CD14-positive monocyte (primary cell): ENCODE measurements around the gene GPR55. TPM values are rescaled to one million over a fixed set of nuclear protein-coding genes. Genes with fewer than 3 reads are reported as not detected.
"Not testable (repeated sequence)": the region's sequence is repeated elsewhere in the genome, so short reads cannot be mapped to it uniquely, and the experiment has no call there.

ENCODE experiments used
- DNase-seq, 3 donors: peaks; one replicate each; pipeline ENCODE4 v3.0.0-alpha.2; 2011 to 2022
- H2AFZ ChIP-seq: 2 replicates; pipeline ENCODE4 v1.6.0; 2012; ENCODE audit warnings: mild to moderate bottlenecking, low read depth, low read length, inconsistent platforms; ENCODE audit not compliant: insufficient read depth, poor library complexity, severe bottlenecking
- H3K27ac ChIP-seq, 2 donors: 1 replicate in 1 of 2; 2 replicates in 1 of 2; pipeline ENCODE4 v1.5.1; 2012 to 2013; ENCODE audit warnings: low read length in 2 of 2, control low read depth in 1 of 2, inconsistent platforms in 1 of 2, low read depth in 1 of 2, mild to moderate bottlenecking in 1 of 2
- H3K27me3 ChIP-seq, 2 donors: one replicate each; pipeline versions ENCODE4 v1.6.0 to v1.6.1; 2011 to 2013; ENCODE audit warnings: low read length in 2 of 2; ENCODE audit not compliant: control insufficient read depth in 2 of 2, insufficient read depth in 2 of 2
- H3K36me3 ChIP-seq, 2 donors: replicated peaks in 1 of 2; 1 replicate in 1 of 2; 2 replicates in 1 of 2; pipeline versions ENCODE4 v1.5.1 to v1.6.1; 2012 to 2013; ENCODE audit warnings: low read length in 2 of 2, control low read depth in 1 of 2, inconsistent platforms in 1 of 2, mild to moderate bottlenecking in 1 of 2; ENCODE audit not compliant: insufficient read depth in 2 of 2, control insufficient read depth in 1 of 2
- H3K4me1 ChIP-seq, 2 donors: 1 replicate in 1 of 2; 2 replicates in 1 of 2; pipeline versions ENCODE4 v1.5.1 to v1.6.1; 2012 to 2013; ENCODE audit warnings: low read length in 2 of 2, control low read depth in 1 of 2, inconsistent platforms in 1 of 2, mild to moderate bottlenecking in 1 of 2, moderate library complexity in 1 of 2; ENCODE audit not compliant: insufficient read depth in 2 of 2, control insufficient read depth in 1 of 2
- H3K4me2 ChIP-seq: replicated peaks from 2 replicates; pipeline ENCODE3; 2012; ENCODE audit warnings: low read length, moderate library complexity, mild to moderate bottlenecking; ENCODE audit not compliant: poor library complexity, severe bottlenecking; ENCODE audit errors: extremely low read depth
- H3K4me3 ChIP-seq, 3 experiments: fragments of 200-600 bp in 1 of 3; sonication (generic) in 1 of 3; replicated peaks in 1 of 3; 1 replicate in 2 of 3; 2 replicates in 1 of 3; pipeline ENCODE4 v1.5.1; 2011 to 2013; ENCODE audit warnings: low read length in 3 of 3, mild to moderate bottlenecking in 3 of 3, control low read depth in 2 of 3, low read depth in 2 of 3, inconsistent platforms in 1 of 3, moderate library complexity in 1 of 3
- H3K79me2 ChIP-seq: 2 replicates; pipeline ENCODE4 v1.6.0; 2012; ENCODE audit warnings: mild to moderate bottlenecking, control low read depth, inconsistent platforms, low read length, moderate library complexity; ENCODE audit not compliant: insufficient read depth
- H3K9ac ChIP-seq: 2 replicates; pipeline ENCODE4 v1.6.0; 2017; ENCODE audit warnings: low read length, mild to moderate bottlenecking; ENCODE audit not compliant: insufficient read depth, poor library complexity, severe bottlenecking
- H3K9me3 ChIP-seq, 2 donors: replicated peaks in 1 of 2; 1 replicate in 1 of 2; 2 replicates in 1 of 2; pipeline versions ENCODE4 v1.5.1 to v1.6.1; 2012 to 2013; ENCODE audit warnings: low read length in 2 of 2, control low read depth in 1 of 2; ENCODE audit not compliant: control insufficient read depth in 1 of 2, insufficient read depth in 1 of 2
- H4K20me1 ChIP-seq: 2 replicates; pipeline ENCODE4 v1.6.0; 2012; ENCODE audit warnings: mild to moderate bottlenecking, low read length, control low read depth, moderate library complexity; ENCODE audit not compliant: insufficient read depth
- H3K27ac Mint-ChIP-seq, 7 donors: one replicate each; pipeline ENCODE4 v1.8.0; 2020; ENCODE audit warnings: mild to moderate bottlenecking in 7 of 7, mixed read lengths in 7 of 7, moderate library complexity in 6 of 7, inconsistent platforms in 2 of 7
- H3K27me3 Mint-ChIP-seq, 3 donors: one replicate each; pipeline ENCODE4 v1.8.0; 2021 to 2022; ENCODE audit warnings: low read depth in 3 of 3, mild to moderate bottlenecking in 3 of 3, mixed read lengths in 3 of 3, moderate library complexity in 3 of 3, inconsistent platforms in 1 of 3
- H3K36me3 Mint-ChIP-seq, 2 donors: one replicate each; pipeline ENCODE4 v1.8.0; 2020; ENCODE audit warnings: mixed read lengths in 2 of 2, inconsistent platforms in 1 of 2, mild to moderate bottlenecking in 1 of 2
- H3K4me1 Mint-ChIP-seq: one replicate; pipeline ENCODE4 v1.8.0; 2020; ENCODE audit warnings: mild to moderate bottlenecking, mixed read lengths
- H3K4me3 Mint-ChIP-seq, 2 donors: one replicate each; pipeline ENCODE4 v1.8.0; 2020; ENCODE audit warnings: mild to moderate bottlenecking in 2 of 2, mixed read lengths in 2 of 2, moderate library complexity in 1 of 2
- H3K9me3 Mint-ChIP-seq, 7 donors: one replicate each; pipeline ENCODE4 v1.8.0; 2020 to 2022; ENCODE audit warnings: mixed read lengths in 7 of 7, mild to moderate bottlenecking in 6 of 7, moderate library complexity in 6 of 7, inconsistent platforms in 2 of 7
- WGBS: methylation state at CpG from one replicate; pipeline ENCODE4 v1.1.5; 2013; ENCODE audit warnings: missing lambda C conversion rate; ENCODE audit not compliant: insufficient coverage; 5-methylcytosine and 5-hydroxymethylcytosine counted together
- intact Hi-C, 2 donors: fragments of 100-400 bp; cut with micrococcal nuclease; formaldehyde crosslinking; loops; one replicate each; pipeline versions ENCODE4 v1.15.0 to v1.15.1; 2023
- polyA plus RNA-seq, 3 donors: library from polyadenylated mRNA; depleted of rRNA in 1 of 3; unstranded in 2 of 3; stranded (reverse) in 1 of 3; fragments of 300-500 nt in 2 of 3; fragments of >200 nt in 1 of 3; fragmentation: Illumina TruSeq in 2 of 3; gene quantifications; 1 replicate in 2 of 3; 2 replicates in 1 of 3; pipeline ENCODE4 v1.2.3, GENCODE V29; 2012 to 2021
- TF ChIP-seq, protein P1 (sequence below): fragments of 200-600 bp; IDR thresholded peaks from one replicate; pipeline ENCODE4 v1.8.0; 2022; ENCODE audit warnings: antibody characterized with exemption, mild to moderate bottlenecking

The GPR55 gene
- polyA plus RNA-seq, 3 donors, result 0.11 to 0.12 TPM; not detected in 1

DNA sequence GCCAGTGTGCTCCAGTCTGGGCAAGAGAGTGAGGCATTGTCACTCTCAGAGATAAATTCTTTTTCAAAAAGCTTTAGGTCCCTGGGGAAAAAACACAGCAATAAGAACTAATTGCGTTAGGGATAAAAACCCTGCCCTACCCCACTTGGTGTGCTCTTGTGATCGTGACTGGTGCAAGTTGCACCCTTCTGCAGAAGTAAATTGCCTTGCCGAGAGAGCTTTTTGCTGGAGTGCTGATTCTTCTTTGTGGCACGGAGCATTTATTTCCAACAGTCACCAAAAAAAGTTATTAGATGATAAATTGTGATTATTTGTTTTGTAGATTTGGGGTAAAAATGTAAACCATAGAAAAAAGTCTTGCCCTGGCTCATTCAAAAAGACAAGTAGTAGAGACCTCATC lies 12.3 kb upstream of the GPR55 start:
- Histone ChIP-seq H3K4me2 (no peak overlapping the region), H4K20me1 (no peaks in the 10 kb centered on the region), H3K4me3 (no peak overlapping the region), H3K9ac (no peak overlapping the region), H3K27me3 (no peaks in the 10 kb centered on the region), H3K27ac (no peak overlapping the region), H2AFZ (no peak overlapping the region), H3K9me3 (peaks cover 30 to 37% of the 10 kb centered on the region in 2 donors), H3K4me1 (peaks cover 12 to 14% of the 10 kb centered on the region in 2 donors), H3K36me3 (no peaks in the 10 kb centered on the region), H3K79me2 (no peaks in the 10 kb centered on the region)
- H3K4me1 Mint-ChIP-seq, result peaks cover 11% of the 10 kb centered on the region
- H3K27me3 Mint-ChIP-seq, result peaks cover 0 to 3% (median 0%) of the 10 kb centered on the region in 3 donors
- intact Hi-C loops, result no loop called here
- DNase-seq, result no peak
- no peaks in the 10 kb centered on the region for H3K36me3 Mint-ChIP-seq
- 100% methylated on average over 2 of the region's 4 CpGs for WGBS
- H3K27ac Mint-ChIP-seq, result no peak overlapping the region
- TF ChIP-seq, protein P1, sequence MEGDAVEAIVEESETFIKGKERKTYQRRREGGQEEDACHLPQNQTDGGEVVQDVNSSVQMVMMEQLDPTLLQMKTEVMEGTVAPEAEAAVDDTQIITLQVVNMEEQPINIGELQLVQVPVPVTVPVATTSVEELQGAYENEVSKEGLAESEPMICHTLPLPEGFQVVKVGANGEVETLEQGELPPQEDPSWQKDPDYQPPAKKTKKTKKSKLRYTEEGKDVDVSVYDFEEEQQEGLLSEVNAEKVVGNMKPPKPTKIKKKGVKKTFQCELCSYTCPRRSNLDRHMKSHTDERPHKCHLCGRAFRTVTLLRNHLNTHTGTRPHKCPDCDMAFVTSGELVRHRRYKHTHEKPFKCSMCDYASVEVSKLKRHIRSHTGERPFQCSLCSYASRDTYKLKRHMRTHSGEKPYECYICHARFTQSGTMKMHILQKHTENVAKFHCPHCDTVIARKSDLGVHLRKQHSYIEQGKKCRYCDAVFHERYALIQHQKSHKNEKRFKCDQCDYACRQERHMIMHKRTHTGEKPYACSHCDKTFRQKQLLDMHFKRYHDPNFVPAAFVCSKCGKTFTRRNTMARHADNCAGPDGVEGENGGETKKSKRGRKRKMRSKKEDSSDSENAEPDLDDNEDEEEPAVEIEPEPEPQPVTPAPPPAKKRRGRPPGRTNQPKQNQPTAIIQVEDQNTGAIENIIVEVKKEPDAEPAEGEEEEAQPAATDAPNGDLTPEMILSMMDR, result no peak
- peaks cover 13 to 44% (median 33%) of the 10 kb centered on the region in 7 donors for H3K9me3 Mint-ChIP-seq
- H3K4me3 Mint-ChIP-seq, result no peak overlapping the region

DNA sequence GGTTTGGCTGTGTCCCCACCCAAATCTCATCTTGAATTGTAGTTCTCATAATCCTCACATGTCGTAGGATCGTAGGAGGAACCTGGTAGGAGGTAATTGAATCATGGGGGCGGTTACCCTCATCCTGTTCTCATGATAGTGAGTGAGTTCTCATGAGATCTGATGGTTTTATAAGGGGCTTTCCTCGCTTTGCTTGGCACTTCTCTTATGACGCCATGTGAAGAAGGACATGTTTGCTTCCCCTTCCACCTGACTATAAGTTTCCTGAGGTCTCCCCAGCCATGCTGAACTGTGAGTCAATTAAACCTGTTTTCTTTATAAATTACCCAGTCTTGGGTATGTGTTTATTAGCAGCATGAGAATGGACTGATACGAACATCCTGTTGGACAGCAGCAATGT lies 11.2 kb upstream of the GPR55 start:
- peaks cover 22 to 23% of the 10 kb centered on the region in 2 donors for H3K4me1 ChIP-seq
- peaks cover 30 to 37% of the 10 kb centered on the region in 2 donors for H3K9me3 ChIP-seq
- H3K27me3 Mint-ChIP-seq, H3K4me3 ChIP-seq, H3K27ac Mint-ChIP-seq, intact Hi-C loops, H3K27ac ChIP-seq, DNase-seq, H2AFZ ChIP-seq, H3K4me2 ChIP-seq, H3K4me3 Mint-ChIP-seq, H3K27me3 ChIP-seq, H3K9ac ChIP-seq, H3K36me3 Mint-ChIP-seq, H4K20me1 ChIP-seq, H3K79me2 ChIP-seq, H3K36me3 ChIP-seq: not testable (repeated sequence)
- Mint-ChIP-seq H3K4me1 (peaks cover 22% of the 10 kb centered on the region), H3K9me3 (peaks cover 13 to 44% (median 33%) of the 10 kb centered on the region in 7 donors)
- WGBS, result 92% methylated on average over 2 of the region's 6 CpGs
